ES-I3 (cell line): ENCODE measurements around the gene CASK.

Source experiments
- H3K36me3 ChIP-seq: 2 replicates; pipeline ENCODE4 v1.6.1; 2013; ENCODE audit warnings: mild to moderate bottlenecking, low read length, control low read depth, moderate library complexity; ENCODE audit not compliant: insufficient read depth
- H3K4me1 ChIP-seq: 2 replicates; pipeline ENCODE4 v1.6.1; 2013; ENCODE audit warnings: mild to moderate bottlenecking, control low read depth, low read length; ENCODE audit not compliant: insufficient read depth
- H3K9ac ChIP-seq: 2 replicates; pipeline ENCODE4 v1.6.1; 2013; ENCODE audit warnings: low read depth, mild to moderate bottlenecking, low read length, moderate library complexity
- H3K9me3 ChIP-seq: 2 replicates; pipeline ENCODE4 v1.6.1; 2013; ENCODE audit warnings: mild to moderate bottlenecking, low read length, moderate library complexity; ENCODE audit not compliant: control insufficient read depth, insufficient read depth

Gene CASK

GRCh38 chrX:41828826-41829225 lies 94.5 kb downstream of the CASK start:
- Histone ChIP-seq H3K4me1 (no peaks in the 10 kb centered on the region), H3K36me3 (no peaks in the 10 kb centered on the region), H3K9me3 (no peaks in the 10 kb centered on the region), H3K9ac (no peak overlapping the region)

GRCh38 chrX:41827886-41828285 lies 95.5 kb downstream of the CASK start:
- Histone ChIP-seq H3K9ac (no peak overlapping the region), H3K4me1 (no peaks in the 10 kb centered on the region), H3K9me3 (no peaks in the 10 kb centered on the region), H3K36me3 (no peaks in the 10 kb centered on the region)

GRCh38 chrX:41825796-41826195 lies 97.6 kb downstream of the CASK start:
- H3K9me3 ChIP-seq, result no peaks in the 10 kb centered on the region
- H3K9ac ChIP-seq, result no peak overlapping the region
- no peaks in the 10 kb centered on the region for H3K4me1 ChIP-seq
- no peaks in the 10 kb centered on the region for H3K36me3 ChIP-seq

- Histone ChIP-seq H3K4me1 (no peaks in the 10 kb centered on the region), H3K9ac (no peak overlapping the region), H3K9me3 (no peaks in the 10 kb centered on the region), H3K36me3 (no peaks in the 10 kb centered on the region)
Observed at GRCh38 chrX:41824551-41824950, 98.8 kb downstream of the CASK start.

- Histone ChIP-seq H3K4me1 (no peaks in the 10 kb centered on the region), H3K9me3 (no peaks in the 10 kb centered on the region), H3K9ac (no peak overlapping the region), H3K36me3 (no peaks in the 10 kb centered on the region)
Observed at GRCh38 chrX:41823402-41823801, 100.0 kb downstream of the CASK start.

GRCh38 chrX:41822892-41823291 lies 100.5 kb downstream of the CASK start:
- Histone ChIP-seq H3K36me3 (no peaks in the 10 kb centered on the region), H3K9me3 (no peaks in the 10 kb centered on the region), H3K9ac (no peak overlapping the region), H3K4me1 (no peaks in the 10 kb centered on the region)

- peaks cover 9% of the 10 kb centered on the region for H3K9me3 ChIP-seq
- H3K9ac ChIP-seq, result no peak overlapping the region
- no peaks in the 10 kb centered on the region for H3K4me1 ChIP-seq
- H3K36me3 ChIP-seq, result no peaks in the 10 kb centered on the region
Observed at GRCh38 chrX:41808047-41808446, 115.3 kb downstream of the CASK start.

- H3K4me1 ChIP-seq, result no peaks in the 10 kb centered on the region
- H3K9ac ChIP-seq, result no peak overlapping the region
- no peaks in the 10 kb centered on the region for H3K36me3 ChIP-seq
- H3K9me3 ChIP-seq, result peaks cover 8% of the 10 kb centered on the region
Observed at GRCh38 chrX:41802958-41803357, 120.4 kb downstream of the CASK start.

- Histone ChIP-seq H3K4me1 (no peaks in the 10 kb centered on the region), H3K36me3 (no peaks in the 10 kb centered on the region), H3K9me3 (peaks cover 2% of the 10 kb centered on the region; the same call in 1 of the 2 replicates)
Observed at GRCh38 chrX:41799661-41800060, 123.7 kb downstream of the CASK start.

GRCh38 chrX:41796577-41796976 lies 126.8 kb downstream of the CASK start:
- no peaks in the 10 kb centered on the region for H3K36me3 ChIP-seq
- no peaks in the 10 kb centered on the region for H3K4me1 ChIP-seq
- no peak overlapping the region for H3K9ac ChIP-seq
- no peaks in the 10 kb centered on the region for H3K9me3 ChIP-seq

More at GRCh38 chrX:41799661-41800060, 123.7 kb downstream of the CASK start:
- H3K9ac ChIP-seq, result no peak overlapping the region

GRCh38 chrX:41796046-41796445 lies 127.3 kb downstream of the CASK start:
- Histone ChIP-seq H3K9me3 (no peaks in the 10 kb centered on the region), H3K9ac (no peak overlapping the region), H3K36me3 (no peaks in the 10 kb centered on the region), H3K4me1 (no peaks in the 10 kb centered on the region)

GRCh38 chrX:41789374-41789773 lies 134.0 kb downstream of the CASK start:
- Histone ChIP-seq H3K9ac (no peak overlapping the region), H3K36me3 (no peaks in the 10 kb centered on the region), H3K9me3 (no peaks in the 10 kb centered on the region), H3K4me1 (no peaks in the 10 kb centered on the region)

GRCh38 chrX:41785685-41786084 lies 137.7 kb downstream of the CASK start:
- Histone ChIP-seq H3K9me3 (no peaks in the 10 kb centered on the region), H3K4me1 (no peaks in the 10 kb centered on the region), H3K9ac (no peak overlapping the region), H3K36me3 (no peaks in the 10 kb centered on the region; the same call in 1 of the 2 replicates)

GRCh38 chrX:41781500-41781899 lies 141.9 kb downstream of the CASK start:
- Histone ChIP-seq H3K9me3 (no peaks in the 10 kb centered on the region), H3K9ac (no peak overlapping the region), H3K36me3 (no peaks in the 10 kb centered on the region; the same call in 1 of the 2 replicates), H3K4me1 (0 out of 2 replicates have a peak, but pooled peaks cover 4% of the 10 kb centered on the region)

GRCh38 chrX:41779941-41780340 lies 143.4 kb downstream of the CASK start:
- Histone ChIP-seq H3K9me3 (no peaks in the 10 kb centered on the region), H3K4me1 (0 out of 2 replicates have a peak, but pooled peaks cover 4% of the 10 kb centered on the region), H3K36me3 (no peaks in the 10 kb centered on the region; the same call in 1 of the 2 replicates), H3K9ac (no peak overlapping the region)
